Calu3 (cell line): Measurements from ENCODE around the gene PGM2L1. TPM values are rescaled to one million over a fixed set of nuclear protein-coding genes. Genes with fewer than 3 reads are reported as not detected.

Experiments used
- BruUV-seq: library from RNA; stranded (reverse); fragments of 400-500 nt; replicated peaks from 2 replicates; lab custom pipeline; 2021; lab: Mats Ljungman, UMichigan
- CTCF ChIA-PET: fragments of 300-600 bp; sonication (Branson Sonifier 250); formaldehyde crosslinking; loops from one replicate; lab custom pipeline; 2022; ENCODE audit warnings: antibody characterized with exemption; lab: Charles Lee
- DNase-seq: peaks from one replicate; pipeline ENCODE4 v3.0.0; 2022
- H3K27ac Mint-ChIP-seq: one replicate; pipeline ENCODE4 v1.8.0; 2022; ENCODE audit warnings: mixed read lengths; ENCODE audit not compliant: unreplicated experiment
- H3K27me3 Mint-ChIP-seq: one replicate; pipeline ENCODE4 v1.8.0; 2022; ENCODE audit warnings: mixed read lengths; ENCODE audit not compliant: unreplicated experiment
- H3K36me3 Mint-ChIP-seq: one replicate; pipeline ENCODE4 v1.8.0; 2022; ENCODE audit warnings: mild to moderate bottlenecking, moderate library complexity, mixed read lengths; ENCODE audit not compliant: insufficient read depth, unreplicated experiment
- H3K4me1 Mint-ChIP-seq: one replicate; pipeline ENCODE4 v1.8.0; 2022; ENCODE audit warnings: mild to moderate bottlenecking, low read depth, mixed read lengths; ENCODE audit not compliant: unreplicated experiment
- H3K4me3 Mint-ChIP-seq: one replicate; pipeline ENCODE4 v1.8.0; 2022; ENCODE audit warnings: mild to moderate bottlenecking, low read depth, moderate library complexity, mixed read lengths; ENCODE audit not compliant: unreplicated experiment
- H3K9me3 Mint-ChIP-seq: one replicate; pipeline ENCODE4 v1.8.0; 2022; ENCODE audit warnings: low read depth, mixed read lengths; ENCODE audit not compliant: unreplicated experiment
- CTCF ChIP-seq: fragments of 200-600 bp; IDR thresholded peaks from one replicate; pipeline ENCODE4 v1.8.0; 2022; ENCODE audit warnings: antibody characterized with exemption; ENCODE audit not compliant: unreplicated experiment
- intact Hi-C: fragments of 100-400 bp; cut with micrococcal nuclease; formaldehyde crosslinking; loops from one replicate; pipeline ENCODE4 v1.10.0; 2022; ENCODE audit not compliant: unreplicated experiment
- total RNA-seq: library from RNA; stranded (reverse); gene quantifications from 2 replicates; pipeline ENCODE4 v1.2.3, GENCODE V29; 2022

PGM2L1 gene
- total RNA-seq, 1 experiment from 2014 or later = 7.2 TPM

- no peaks in the 10 kb centered on the region for H3K9me3 Mint-ChIP-seq
- H3K27me3 Mint-ChIP-seq = peaks cover 87% of the 10 kb centered on the region
- H3K4me3 Mint-ChIP-seq = peak overlapping the region; percentile 74
- DNase-seq = no peak
- CTCF ChIA-PET = interaction anchor here (0.5 to 0.6 kb wide), 2 partner anchors 88 to 406 kb away, joined by 3 to 5 read pairs; no protein-coding TSS in a partner anchor
- H3K27ac Mint-ChIP-seq = no peak overlapping the region
- no peaks in the 10 kb centered on the region for H3K36me3 Mint-ChIP-seq
- no peaks in the 10 kb centered on the region for H3K4me1 Mint-ChIP-seq
- BruUV-seq = no TSS peak
- intact Hi-C loops = no loop called here
- no peak for TF ChIP-seq CTCF
Observed at GRCh38 chr11:74310857-74311256, 87.4 kb downstream of the PGM2L1 start.

- no peak overlapping the region for H3K27ac Mint-ChIP-seq
- DNase-seq = no peak
- intact Hi-C loops = no loop called here
- peaks cover 78% of the 10 kb centered on the region for H3K27me3 Mint-ChIP-seq
- CTCF ChIA-PET = no interaction called here
- no peaks in the 10 kb centered on the region for H3K4me1 Mint-ChIP-seq
- no TSS peak for BruUV-seq
- no peak overlapping the region for H3K4me3 Mint-ChIP-seq
- H3K36me3 Mint-ChIP-seq = no peaks in the 10 kb centered on the region
- no peaks in the 10 kb centered on the region for H3K9me3 Mint-ChIP-seq
- no peak for TF ChIP-seq CTCF
Observed at GRCh38 chr11:74307434-74307833, 90.8 kb downstream of the PGM2L1 start.

- Mint-ChIP-seq H3K27me3 (peaks cover 70% of the 10 kb centered on the region), H3K4me1 (no peaks in the 10 kb centered on the region), H3K27ac (no peak overlapping the region), H3K4me3 (no peak overlapping the region), H3K9me3 (no peaks in the 10 kb centered on the region), H3K36me3 (no peaks in the 10 kb centered on the region)
- CTCF ChIA-PET = no interaction called here
- TF ChIP-seq CTCF = no peak
- intact Hi-C loops = no loop called here
- DNase-seq = no peak
- BruUV-seq = no TSS peak
Observed at GRCh38 chr11:74306435-74307175, 91.6 kb downstream of the PGM2L1 start.

- no TSS peak for BruUV-seq
- H3K9me3 Mint-ChIP-seq = peaks cover 2% of the 10 kb centered on the region
- H3K27ac Mint-ChIP-seq = no peak overlapping the region
- H3K4me1 Mint-ChIP-seq = no peaks in the 10 kb centered on the region
- CTCF ChIA-PET = interaction anchor here (0.7 kb wide), 1 partner anchor 1956 kb away, joined by 6 read pairs; no protein-coding TSS in a partner anchor
- TF ChIP-seq CTCF = no peak
- no peak overlapping the region for H3K4me3 Mint-ChIP-seq
- intact Hi-C loops = no loop called here
- DNase-seq = no peak
- peaks cover 25% of the 10 kb centered on the region for H3K27me3 Mint-ChIP-seq
- H3K36me3 Mint-ChIP-seq = no peaks in the 10 kb centered on the region
Observed at GRCh38 chr11:74299015-74299414, 99.2 kb downstream of the PGM2L1 start.
